Caco-2 (cell line): ENCODE measurements around the gene STEAP1B. TPM values are rescaled to one million over a fixed set of nuclear protein-coding genes. Genes with fewer than 3 reads are reported as not detected.

ENCODE experiments used
- BruUV-seq: library from RNA; stranded (reverse); fragments of 400-500 nt; replicated peaks from 2 replicates; lab custom pipeline; 2021; lab: Mats Ljungman, UMichigan
- CTCF ChIA-PET: fragments of 300-600 bp; sonication (Branson Sonifier 250); formaldehyde crosslinking; loops from one replicate; lab custom pipeline; 2022; ENCODE audit warnings: antibody characterized with exemption; lab: Charles Lee
- POLR2A ChIA-PET: fragments of 300-600 bp; sonication (Branson Sonifier 250); formaldehyde crosslinking; loops from one replicate; lab custom pipeline; 2022; ENCODE audit warnings: antibody characterized with exemption; lab: Charles Lee
- DNase-seq, 2 experiments: peaks; one replicate each; pipeline versions ENCODE4 v3.0.0 to v3.0.0-alpha.2; 2020 to 2022
- H3K27me3 ChIP-seq: replicated peaks from 2 replicates; pipeline ENCODE4 v1.6.0; 2011; ENCODE audit warnings: low read length; ENCODE audit not compliant: control insufficient read depth, insufficient read depth
- H3K36me3 ChIP-seq: 2 replicates; pipeline ENCODE4 v1.5.1; 2011; ENCODE audit warnings: low read length; ENCODE audit not compliant: control insufficient read depth, insufficient read depth
- H3K4me1 ChIP-seq: fragments of 250-450 bp; sonication (Bioruptor Pico); 2 replicates; pipeline ENCODE4 v1.5.1; 2020; ENCODE audit warnings: mild to moderate bottlenecking
- H3K4me3 ChIP-seq: 2 replicates; pipeline ENCODE4 v1.5.1; 2011; ENCODE audit warnings: low read depth, mild to moderate bottlenecking, control low read depth, low read length
- H3K9me3 ChIP-seq: fragments of 250-450 bp; sonication (Bioruptor Pico); 2 replicates; pipeline ENCODE4 v1.5.1; 2020; ENCODE audit warnings: mild to moderate bottlenecking, moderate library complexity
- H3K27ac Mint-ChIP-seq: one replicate; pipeline ENCODE4 v1.8.0; 2022; ENCODE audit warnings: mixed read lengths; ENCODE audit not compliant: unreplicated experiment
- H3K27me3 Mint-ChIP-seq: one replicate; pipeline ENCODE4 v1.8.0; 2022; ENCODE audit warnings: mixed read lengths; ENCODE audit not compliant: insufficient read depth, unreplicated experiment
- H3K36me3 Mint-ChIP-seq: one replicate; pipeline ENCODE4 v1.8.0; 2022; ENCODE audit warnings: mild to moderate bottlenecking, mixed read lengths; ENCODE audit not compliant: insufficient read depth, unreplicated experiment
- H3K4me1 Mint-ChIP-seq: one replicate; pipeline ENCODE4 v1.8.0; 2022; ENCODE audit warnings: low read depth, mixed read lengths; ENCODE audit not compliant: unreplicated experiment
- H3K4me3 Mint-ChIP-seq: one replicate; pipeline ENCODE4 v1.8.0; 2022; ENCODE audit warnings: mild to moderate bottlenecking, moderate library complexity, mixed read lengths; ENCODE audit not compliant: unreplicated experiment
- H3K9me3 Mint-ChIP-seq: one replicate; pipeline ENCODE4 v1.8.0; 2022; ENCODE audit warnings: mixed read lengths; ENCODE audit not compliant: unreplicated experiment
- CTCF ChIP-seq, 2 experiments: fragments of 200-600 bp in 1 of 2; IDR thresholded peaks; 1 replicate in 1 of 2; 2 replicates in 1 of 2; pipeline versions ENCODE4 v1.5.1 to v1.8.0; 2011 to 2022; ENCODE audit warnings: antibody characterized with exemption in 1 of 2, control low read depth in 1 of 2, inconsistent platforms in 1 of 2, low read depth in 1 of 2, low read length in 1 of 2, mild to moderate bottlenecking in 1 of 2, moderate library complexity in 1 of 2; ENCODE audit not compliant: insufficient read depth in 1 of 2, severe bottlenecking in 1 of 2, unreplicated experiment in 1 of 2
- intact Hi-C: fragments of 100-400 bp; cut with micrococcal nuclease; formaldehyde crosslinking; loops from one replicate; pipeline ENCODE4 v1.10.0; 2022; ENCODE audit not compliant: unreplicated experiment
- total RNA-seq: library from RNA; stranded (reverse); gene quantifications from 2 replicates; pipeline ENCODE4 v1.2.3, GENCODE V29; 2022

The STEAP1B gene
- total RNA-seq, 1 experiment from 2014 or later = 1.7 TPM

- H3K27me3 ChIP-seq = no peaks in the 10 kb centered on the region; the same call in 1 of the 2 replicates
- no peak for DNase-seq
- H3K9me3 Mint-ChIP-seq = no peaks in the 10 kb centered on the region
- no TSS peak for BruUV-seq
- H3K4me3 ChIP-seq = no peak overlapping the region
- H3K4me1 ChIP-seq = no peaks in the 10 kb centered on the region
- POLR2A ChIA-PET = no interaction called here
- no peaks in the 10 kb centered on the region for H3K36me3 Mint-ChIP-seq
- H3K4me1 Mint-ChIP-seq = no peaks in the 10 kb centered on the region
- H3K27me3 Mint-ChIP-seq = no peaks in the 10 kb centered on the region
- H3K36me3 ChIP-seq = no peaks in the 10 kb centered on the region
- no peak overlapping the region for H3K27ac Mint-ChIP-seq
- no peak overlapping the region for H3K4me3 Mint-ChIP-seq
- CTCF ChIA-PET = interaction anchor here (0.9 kb wide), 1 partner anchor 138 kb away, joined by 3 read pairs; no protein-coding TSS in a partner anchor
- no peak for TF ChIP-seq CTCF (IDR thresholded peaks at IDR 0.05; ENCODE audit: insufficient read depth in 1 of 2, low read depth in 1 of 2, low read length in 1 of 2, severe bottlenecking in 1 of 2, unreplicated experiment in 1 of 2)
- H3K9me3 ChIP-seq = no peaks in the 10 kb centered on the region
- intact Hi-C loops = no loop called here
Measured at GRCh38 chr7:22460363-22460988, 39.5 kb downstream of the STEAP1B start.

GRCh38 chr7:22457471-22457870 is 42.5 kb downstream of the STEAP1B start:
- POLR2A ChIA-PET = no interaction called here
- Histone ChIP-seq H3K36me3 (no peaks in the 10 kb centered on the region), H3K27me3 (no peaks in the 10 kb centered on the region; the same call in 1 of the 2 replicates), H3K4me1 (no peaks in the 10 kb centered on the region), H3K4me3 (no peak overlapping the region), H3K9me3 (no peaks in the 10 kb centered on the region)
- intact Hi-C loops = loop anchor here (10.0 kb wide), 1 partner anchor 103 kb away; the partner anchor contains the start of gene RAPGEF5
- Mint-ChIP-seq H3K36me3 (no peaks in the 10 kb centered on the region), H3K27me3 (no peaks in the 10 kb centered on the region), H3K9me3 (no peaks in the 10 kb centered on the region), H3K4me1 (peaks cover 7% of the 10 kb centered on the region), H3K4me3 (no peak overlapping the region), H3K27ac (no peak overlapping the region)
- DNase-seq = no peak
- no peak for TF ChIP-seq CTCF (IDR thresholded peaks at IDR 0.05; ENCODE audit: insufficient read depth in 1 of 2, low read depth in 1 of 2, low read length in 1 of 2, severe bottlenecking in 1 of 2, unreplicated experiment in 1 of 2)
- CTCF ChIA-PET = no interaction called here
- no TSS peak for BruUV-seq

- Histone ChIP-seq H3K27me3 (no peaks in the 10 kb centered on the region; the same call in 1 of the 2 replicates), H3K4me3 (no peak overlapping the region), H3K9me3 (no peaks in the 10 kb centered on the region), H3K4me1 (no peaks in the 10 kb centered on the region), H3K36me3 (no peaks in the 10 kb centered on the region)
- no peak for TF ChIP-seq CTCF (IDR thresholded peaks at IDR 0.05; ENCODE audit: insufficient read depth in 1 of 2, low read depth in 1 of 2, low read length in 1 of 2, severe bottlenecking in 1 of 2, unreplicated experiment in 1 of 2)
- no peaks in the 10 kb centered on the region for H3K9me3 Mint-ChIP-seq
- no peak for DNase-seq
- intact Hi-C loops = loop anchor here (10.0 kb wide), 1 partner anchor 100 kb away; the partner anchor contains the start of gene RAPGEF5
- BruUV-seq = no TSS peak
- H3K4me3 Mint-ChIP-seq = no peak overlapping the region
- ChIA-PET POLR2A (no interaction called here), CTCF (no interaction called here)
- no peaks in the 10 kb centered on the region for H3K36me3 Mint-ChIP-seq
- H3K4me1 Mint-ChIP-seq = peaks cover 7% of the 10 kb centered on the region
- no peaks in the 10 kb centered on the region for H3K27me3 Mint-ChIP-seq
- H3K27ac Mint-ChIP-seq = no peak overlapping the region
Measured at GRCh38 chr7:22454446-22454845, 45.5 kb downstream of the STEAP1B start.
